Placental epithelial cell (primary cell): ENCODE measurements around the gene C1orf232. TPM values are rescaled to one million over a fixed set of nuclear protein-coding genes. Genes with fewer than 3 reads are reported as not detected.

Source experiments
- total RNA-seq: library from RNA; depleted of rRNA; stranded (reverse); fragments of >200 nt; gene quantifications from 2 replicates; pipeline ENCODE4 v1.2.3, GENCODE V29; 2012

The C1orf232 gene
- not detected in 2 replicates for total RNA-seq

GRCh38 chr1:26168410-26169197 lies at the start of gene C1orf232:
Gene C1orf232, minus strand, starts transcription at chr1:26168963. Its CDS starts 464 bp downstream, at chr1:26168499.

DNA sequence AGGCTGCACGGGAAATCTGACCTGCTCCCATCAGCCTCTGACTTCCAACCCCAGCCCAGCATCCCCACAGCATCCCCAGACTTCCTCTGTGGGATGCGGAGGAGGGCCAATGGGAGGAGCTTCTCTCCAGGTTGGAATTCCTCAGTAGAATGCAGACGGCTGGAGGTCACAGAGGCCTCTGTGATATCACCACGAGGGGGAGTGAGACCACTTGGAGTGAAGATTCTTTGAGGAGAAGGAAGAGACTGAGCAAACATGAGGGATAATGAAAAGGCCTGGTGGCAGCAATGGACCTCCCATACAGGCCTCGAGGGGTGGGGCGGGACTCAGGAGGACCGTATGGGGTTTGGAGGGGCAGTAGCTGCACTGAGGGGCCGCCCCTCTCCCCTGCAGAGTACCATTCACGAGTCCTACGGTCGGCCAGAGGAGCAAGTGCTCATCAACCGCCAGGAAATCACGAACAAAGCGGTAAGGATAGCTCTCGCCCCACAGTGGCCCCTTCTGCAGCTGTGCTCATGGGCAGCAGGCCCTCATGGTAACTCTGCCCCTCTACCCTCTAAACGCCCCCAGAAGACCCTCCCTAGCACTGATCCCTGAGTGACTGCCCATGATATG lies 21.7 kb upstream of the C1orf232 start, which contains the start of gene CATSPER4:
CATSPER4 (plus strand) TSS at position 230 of the 615 bp plus-strand sequence; CDS start at position 256, 26 bp downstream.

GRCh38 chr1:26177182-26177684 lies 8.5 kb upstream of the C1orf232 start, which contains the start of gene CNKSR1:
Gene CNKSR1, plus strand, starts transcription at chr1:26177491. Its CDS starts 57 bp downstream, at chr1:26177548.

DNA sequence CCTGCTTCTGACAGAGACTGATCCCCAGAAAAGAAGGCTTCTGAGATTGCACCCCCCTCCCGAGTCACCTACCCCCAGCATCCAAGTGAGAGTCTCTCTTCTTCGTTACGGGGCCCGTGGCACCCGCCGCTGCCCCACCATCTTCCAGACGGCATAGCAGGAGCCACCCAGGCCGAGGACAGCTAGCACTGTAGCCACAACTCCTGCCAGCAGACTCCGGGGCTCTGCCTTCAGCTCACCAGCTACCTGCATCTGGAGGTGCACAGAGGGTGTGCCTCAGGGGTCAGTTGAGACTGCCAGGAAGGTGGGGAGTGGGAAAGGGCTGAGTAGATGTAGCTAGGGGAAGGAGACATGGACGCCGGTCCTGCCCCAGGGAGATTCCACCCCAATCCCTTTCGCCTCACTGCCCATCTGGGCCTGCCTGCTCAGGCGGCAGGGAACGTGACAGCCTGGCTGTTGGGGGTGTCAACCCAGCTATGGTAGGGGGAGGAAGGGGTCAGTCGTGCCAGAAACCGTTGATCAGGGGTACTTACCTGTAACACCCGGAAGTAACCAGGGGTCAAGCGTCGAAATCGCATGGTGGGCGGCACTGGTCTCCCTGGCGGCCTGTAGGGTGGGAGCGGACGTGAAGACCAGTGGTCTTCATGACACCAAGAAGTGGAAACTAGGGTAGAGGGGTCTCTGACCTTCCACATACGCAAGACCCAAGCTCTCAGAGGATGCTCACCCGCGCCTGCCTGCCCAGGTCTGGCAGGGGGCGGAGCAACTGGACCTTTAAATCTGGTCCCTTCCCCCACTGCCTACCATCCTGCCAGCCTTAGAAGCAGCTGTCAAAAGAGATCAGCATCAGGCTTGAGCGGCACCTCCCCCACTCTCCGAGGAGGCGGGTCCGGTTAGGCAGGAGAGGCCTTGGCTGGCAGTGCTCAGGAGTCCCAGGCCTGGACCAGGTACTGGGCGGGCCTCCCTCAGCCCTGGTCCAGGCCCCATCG lies 2.6 kb upstream of the C1orf232 start, which contains the start of gene ZNF593OS:
ZNF593OS (minus strand) TSS at position 749 of the 989 bp plus-strand sequence; CDS start at position 578, 171 bp downstream.

GRCh38 chr1:26169669-26170471 lies 1.1 kb upstream of the C1orf232 start, which contains the start of gene ZNF593:
Gene ZNF593, plus strand, starts transcription at chr1:26169908. Its CDS starts 76 bp downstream, at chr1:26169984.

DNA sequence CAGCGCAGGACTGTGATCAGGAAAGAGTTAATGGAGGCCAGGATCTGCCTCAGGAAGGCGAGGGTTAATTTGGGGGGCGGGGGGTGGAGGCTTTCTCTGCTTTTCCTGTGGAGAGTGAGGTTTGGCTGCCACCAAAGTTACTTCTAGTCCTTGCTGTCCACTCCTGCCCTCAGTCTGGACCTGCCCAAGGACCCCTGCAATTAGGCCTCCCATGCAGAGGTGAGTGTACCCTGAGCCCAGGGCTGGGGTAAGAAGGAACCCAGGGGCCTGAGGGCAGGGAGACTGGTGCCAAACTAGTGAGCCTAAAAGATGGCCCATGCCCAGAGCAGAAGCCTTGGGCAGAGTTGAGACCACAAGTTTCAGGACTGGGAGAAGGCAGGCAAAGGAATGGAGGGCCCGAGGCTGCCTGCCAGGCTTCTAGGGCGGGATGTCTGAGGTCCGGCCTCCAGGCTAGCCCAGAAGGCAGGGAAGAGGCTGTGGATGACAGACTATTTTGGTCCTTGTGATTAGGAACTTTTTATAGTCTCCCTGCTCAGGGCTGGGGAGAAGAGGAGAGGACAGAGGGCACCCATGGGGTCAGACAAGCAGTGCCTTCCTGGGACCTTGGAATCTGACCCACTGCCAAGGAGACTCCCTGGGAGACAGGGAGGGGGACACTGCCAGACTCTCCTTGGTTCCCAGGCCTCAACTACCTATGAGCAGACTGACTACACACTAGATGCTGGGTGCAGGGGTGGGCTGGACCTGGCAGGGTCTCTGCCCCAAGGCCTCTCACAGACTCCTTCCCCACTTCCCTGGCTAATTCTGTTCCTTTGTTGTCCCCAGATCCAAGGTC lies 9.6 kb downstream of the C1orf232 start, which contains the start of gene FAM110D:
FAM110D (plus strand) TSS at position 172 of the 835 bp plus-strand sequence. CDS start 2,213 bp downstream, outside the sequence.

Other genes with a start within 250 kb of the C1orf232 start
- 8.5 and 9.4 TPM in 2 replicates for gene PAFAH2, start 170.9 kb downstream of the C1orf232 start, total RNA-seq
- 4.7 and 6.7 TPM in 2 replicates for gene EXTL1, start 147.2 kb downstream of the C1orf232 start, total RNA-seq
- 2.2 and 16.9 TPM in 2 replicates for gene SLC30A2, start 122.8 kb downstream of the C1orf232 start, total RNA-seq
- gene TRIM63, start 101.3 kb downstream of the C1orf232 start, total RNA-seq = 0.11 and 13.0 TPM in 2 replicates
- gene PDIK1L, start 57.1 kb downstream of the C1orf232 start, total RNA-seq = 3.6 and 3.9 TPM in 2 replicates
- not detected in 2 replicates for gene FAM110D, start 9.9 kb downstream of the C1orf232 start, total RNA-seq
- 26.9 and 40.8 TPM in 2 replicates for gene ZNF593, start 945 bp upstream of the C1orf232 start, total RNA-seq
- under 0.01 TPM in 1 of 2 replicates, not detected in the other for gene ZNF593OS, start 2.9 kb upstream of the C1orf232 start, total RNA-seq
- gene CNKSR1, start 8.5 kb upstream of the C1orf232 start, total RNA-seq = 39.3 and 46.1 TPM in 2 replicates
- under 0.01 TPM in 1 of 2 replicates, not detected in the other for gene CATSPER4, start 21.6 kb upstream of the C1orf232 start, total RNA-seq
- 9.1 and 15.3 TPM in 2 replicates for gene CEP85, start 65.2 kb upstream of the C1orf232 start, total RNA-seq
- gene SH3BGRL3, start 111.1 kb upstream of the C1orf232 start, total RNA-seq = 19.6 and 37.8 TPM in 2 replicates
- gene UBXN11, start 137.7 kb upstream of the C1orf232 start, total RNA-seq = 7.5 and 9.8 TPM in 2 replicates
- gene CD52, start 149.0 kb upstream of the C1orf232 start, total RNA-seq = not detected in 2 replicates
- 14.5 and 27.8 TPM in 2 replicates for gene CRYBG2, start 185.2 kb upstream of the C1orf232 start, total RNA-seq
- not detected in 2 replicates for gene ZNF683, start 203.8 kb upstream of the C1orf232 start, total RNA-seq
- gene LIN28A, start 241.9 kb upstream of the C1orf232 start, total RNA-seq = not detected in 2 replicates